Astrocyte (in vitro differentiated cells and primary cell): ENCODE measurements around the gene UBTF. TPM values are rescaled to one million over a fixed set of nuclear protein-coding genes. Genes with fewer than 3 reads are reported as not detected.

Source experiments
- DNase-seq: peaks from one replicate; pipeline ENCODE4 v3.0.0-alpha.2; 2010; ENCODE audit warnings: low read depth
- FAIRE-seq: peaks from 2 replicates; lab custom pipeline; 2011; peaks lifted over from hg19 to GRCh38; lab: Jason Lieb, UNC
- H2AFZ ChIP-seq: 2 replicates; pipeline ENCODE4 v1.6.0; 2012; ENCODE audit warnings: low read depth, low read length, inconsistent platforms
- H3K27ac ChIP-seq: 2 replicates; pipeline ENCODE4 v1.5.1; 2011; ENCODE audit warnings: low read depth, low read length, inconsistent platforms
- H3K27me3 ChIP-seq: 2 replicates; pipeline ENCODE4 v1.6.0; 2011; ENCODE audit warnings: low read length, inconsistent platforms; ENCODE audit not compliant: insufficient read depth
- H3K36me3 ChIP-seq: 2 replicates; pipeline ENCODE4 v1.5.1; 2011; ENCODE audit warnings: low read length, inconsistent platforms; ENCODE audit not compliant: insufficient read depth
- H3K4me1 ChIP-seq: 2 replicates; pipeline ENCODE4 v1.5.1; 2011; ENCODE audit warnings: low read length, inconsistent platforms; ENCODE audit not compliant: insufficient read depth
- H3K4me2 ChIP-seq: 2 replicates; pipeline ENCODE4 v1.6.0; 2012; ENCODE audit warnings: low read length, inconsistent platforms
- H3K4me3 ChIP-seq: 2 replicates; pipeline ENCODE4 v1.5.1; 2011; ENCODE audit warnings: low read depth, mild to moderate bottlenecking, low read length, inconsistent platforms; ENCODE audit not compliant: insufficient read depth
- H3K79me2 ChIP-seq: 2 replicates; pipeline ENCODE4 v1.6.0; 2012; ENCODE audit warnings: mild to moderate bottlenecking, low read length, inconsistent platforms; ENCODE audit not compliant: insufficient read depth
- H3K9ac ChIP-seq: 2 replicates; pipeline ENCODE4 v1.6.0; 2012; ENCODE audit warnings: mild to moderate bottlenecking, low read length, inconsistent platforms
- H3K9me3 ChIP-seq: 2 replicates; pipeline ENCODE4 v1.5.1; 2012; ENCODE audit warnings: low read depth, mild to moderate bottlenecking, low read length, inconsistent platforms; ENCODE audit not compliant: insufficient read depth
- H4K20me1 ChIP-seq: 2 replicates; pipeline ENCODE4 v1.6.0; 2012; ENCODE audit warnings: low read length, inconsistent platforms; ENCODE audit not compliant: insufficient read depth
- H3K27ac Mint-ChIP-seq: one replicate; pipeline ENCODE4 v1.8.0; 2021; ENCODE audit warnings: mild to moderate bottlenecking, mixed read lengths; ENCODE audit not compliant: unreplicated experiment
- H3K27me3 Mint-ChIP-seq: one replicate; pipeline ENCODE4 v1.8.0; 2021; ENCODE audit warnings: low read depth, mixed read lengths; ENCODE audit not compliant: unreplicated experiment
- H3K36me3 Mint-ChIP-seq: one replicate; pipeline ENCODE4 v1.8.0; 2021; ENCODE audit warnings: low read depth, mixed read lengths; ENCODE audit not compliant: unreplicated experiment
- H3K4me1 Mint-ChIP-seq: one replicate; pipeline ENCODE4 v1.8.0; 2021; ENCODE audit warnings: low read depth, mixed read lengths; ENCODE audit not compliant: unreplicated experiment
- H3K4me3 Mint-ChIP-seq: one replicate; pipeline ENCODE4 v1.8.0; 2021; ENCODE audit warnings: mild to moderate bottlenecking, moderate library complexity, mixed read lengths; ENCODE audit not compliant: unreplicated experiment
- H3K9me3 Mint-ChIP-seq: one replicate; pipeline ENCODE4 v1.8.0; 2021; ENCODE audit warnings: mild to moderate bottlenecking, mixed read lengths; ENCODE audit not compliant: unreplicated experiment
- EZH2 ChIP-seq: IDR thresholded peaks from 2 replicates; pipeline ENCODE4 v1.6.1; 2012; ENCODE audit warnings: mild to moderate bottlenecking, low read length, inconsistent platforms; ENCODE audit not compliant: insufficient read depth
- total RNA-seq: library from RNA; stranded (reverse); gene quantifications from 2 replicates; pipeline ENCODE4 v1.2.1, GENCODE V29; 2021
- TF ChIP-seq, protein P1 (sequence below): IDR thresholded peaks from 2 replicates; pipeline ENCODE4 v1.5.1; 2011; ENCODE audit warnings: low read depth, mild to moderate bottlenecking, inconsistent platforms, low read length, moderate library complexity; ENCODE audit not compliant: insufficient read depth

The UBTF gene
- total RNA-seq, 1 donor from 2014 or later: 48.0 TPM

DNA sequence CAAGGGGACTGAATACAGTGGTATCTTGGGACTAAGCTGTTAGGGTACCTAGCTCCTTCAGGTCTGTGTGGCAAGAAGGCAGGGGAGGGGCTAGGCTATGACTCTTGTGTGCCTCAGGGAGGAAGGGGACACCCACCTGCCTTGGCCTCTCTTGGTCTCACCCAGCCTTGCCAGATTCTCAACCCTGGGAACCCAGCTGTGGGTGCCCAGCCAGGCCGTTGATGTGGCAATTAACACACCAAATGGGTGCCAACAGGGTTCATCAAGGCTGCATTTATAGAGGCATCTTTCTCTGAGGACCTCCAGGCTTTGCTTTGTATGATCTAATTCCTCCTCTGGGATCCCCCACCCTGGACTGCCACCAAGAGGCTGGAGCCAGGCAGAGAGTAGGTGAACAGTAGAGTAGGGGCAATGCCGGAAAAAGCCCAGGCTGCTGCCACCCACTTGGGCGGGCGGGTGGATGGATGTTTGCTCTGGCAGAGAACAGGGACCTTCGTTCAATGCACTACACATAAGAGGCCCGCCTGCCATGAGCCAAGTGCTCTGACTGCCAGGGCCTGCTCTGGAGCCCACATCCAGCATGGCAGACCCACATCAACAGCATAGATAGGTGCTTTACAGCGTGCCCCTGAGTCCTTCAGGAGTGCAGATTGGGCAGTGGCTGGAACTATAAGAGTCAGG, 52.2 kb downstream of the UBTF start:
- FAIRE-seq (no peak), DNase-seq (no peak)
- TF ChIP-seq, protein P1, sequence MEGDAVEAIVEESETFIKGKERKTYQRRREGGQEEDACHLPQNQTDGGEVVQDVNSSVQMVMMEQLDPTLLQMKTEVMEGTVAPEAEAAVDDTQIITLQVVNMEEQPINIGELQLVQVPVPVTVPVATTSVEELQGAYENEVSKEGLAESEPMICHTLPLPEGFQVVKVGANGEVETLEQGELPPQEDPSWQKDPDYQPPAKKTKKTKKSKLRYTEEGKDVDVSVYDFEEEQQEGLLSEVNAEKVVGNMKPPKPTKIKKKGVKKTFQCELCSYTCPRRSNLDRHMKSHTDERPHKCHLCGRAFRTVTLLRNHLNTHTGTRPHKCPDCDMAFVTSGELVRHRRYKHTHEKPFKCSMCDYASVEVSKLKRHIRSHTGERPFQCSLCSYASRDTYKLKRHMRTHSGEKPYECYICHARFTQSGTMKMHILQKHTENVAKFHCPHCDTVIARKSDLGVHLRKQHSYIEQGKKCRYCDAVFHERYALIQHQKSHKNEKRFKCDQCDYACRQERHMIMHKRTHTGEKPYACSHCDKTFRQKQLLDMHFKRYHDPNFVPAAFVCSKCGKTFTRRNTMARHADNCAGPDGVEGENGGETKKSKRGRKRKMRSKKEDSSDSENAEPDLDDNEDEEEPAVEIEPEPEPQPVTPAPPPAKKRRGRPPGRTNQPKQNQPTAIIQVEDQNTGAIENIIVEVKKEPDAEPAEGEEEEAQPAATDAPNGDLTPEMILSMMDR: no peak
- TF ChIP-seq EZH2: no peak
- Mint-ChIP-seq H3K9me3 (no peaks in the 10 kb centered on the region), H3K27me3 (no peaks in the 10 kb centered on the region), H3K4me3 (no peak overlapping the region), H3K36me3 (no peaks in the 10 kb centered on the region), H3K4me1 (peaks cover 5% of the 10 kb centered on the region), H3K27ac (no peak overlapping the region)
- no peak overlapping the region for H2AFZ ChIP-seq
- H3K36me3 ChIP-seq: no peaks in the 10 kb centered on the region
- no peak overlapping the region for H3K9ac ChIP-seq
- no peaks in the 10 kb centered on the region for H3K27me3 ChIP-seq
- no peak overlapping the region for H3K4me3 ChIP-seq
- H3K27ac ChIP-seq: no peak overlapping the region
- H3K9me3 ChIP-seq: no peaks in the 10 kb centered on the region
- no peaks in the 10 kb centered on the region for H4K20me1 ChIP-seq
- peaks cover 11% of the 10 kb centered on the region for H3K4me1 ChIP-seq
- no peak overlapping the region for H3K4me2 ChIP-seq
- no peaks in the 10 kb centered on the region for H3K79me2 ChIP-seq

DNA sequence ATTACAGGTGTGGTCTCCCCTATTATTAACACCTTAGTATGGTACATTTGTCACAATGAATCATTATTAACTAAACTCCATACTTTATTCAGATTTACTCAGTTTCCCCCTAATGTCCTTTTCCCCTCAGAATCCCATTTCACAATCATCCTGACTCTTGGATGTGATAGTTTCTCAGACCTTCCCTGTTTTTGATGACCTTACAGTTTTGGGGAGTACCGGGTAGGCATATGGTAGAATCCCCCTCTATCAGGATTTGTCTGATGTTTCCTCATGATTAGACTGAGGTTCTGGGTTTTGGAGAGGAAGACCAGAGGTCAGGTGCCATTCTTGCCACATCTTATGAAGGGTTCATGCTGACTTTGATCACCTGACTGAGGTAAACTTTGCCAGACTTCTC, 55.0 kb downstream of the UBTF start:
- no peak overlapping the region for H3K27ac Mint-ChIP-seq
- Histone ChIP-seq H3K9ac (no peak overlapping the region), H3K27ac (no peak overlapping the region), H3K4me2 (no peak overlapping the region), H3K9me3 (no peaks in the 10 kb centered on the region), H2AFZ (no peak overlapping the region), H3K4me3 (no peak overlapping the region), H3K36me3 (peaks cover 5% of the 10 kb centered on the region), H3K27me3 (no peaks in the 10 kb centered on the region), H3K4me1 (peaks cover 4% of the 10 kb centered on the region), H3K79me2 (no peaks in the 10 kb centered on the region), H4K20me1 (no peaks in the 10 kb centered on the region)
- DNase-seq (no peak), FAIRE-seq (no peak)
- peaks cover 2% of the 10 kb centered on the region for H3K4me1 Mint-ChIP-seq
- peak overlapping the region; percentile 20 for H3K4me3 Mint-ChIP-seq
- TF ChIP-seq, protein P1: no peak
- TF ChIP-seq EZH2: no peak
- no peaks in the 10 kb centered on the region for H3K36me3 Mint-ChIP-seq
- H3K9me3 Mint-ChIP-seq: no peaks in the 10 kb centered on the region
- no peaks in the 10 kb centered on the region for H3K27me3 Mint-ChIP-seq

DNA sequence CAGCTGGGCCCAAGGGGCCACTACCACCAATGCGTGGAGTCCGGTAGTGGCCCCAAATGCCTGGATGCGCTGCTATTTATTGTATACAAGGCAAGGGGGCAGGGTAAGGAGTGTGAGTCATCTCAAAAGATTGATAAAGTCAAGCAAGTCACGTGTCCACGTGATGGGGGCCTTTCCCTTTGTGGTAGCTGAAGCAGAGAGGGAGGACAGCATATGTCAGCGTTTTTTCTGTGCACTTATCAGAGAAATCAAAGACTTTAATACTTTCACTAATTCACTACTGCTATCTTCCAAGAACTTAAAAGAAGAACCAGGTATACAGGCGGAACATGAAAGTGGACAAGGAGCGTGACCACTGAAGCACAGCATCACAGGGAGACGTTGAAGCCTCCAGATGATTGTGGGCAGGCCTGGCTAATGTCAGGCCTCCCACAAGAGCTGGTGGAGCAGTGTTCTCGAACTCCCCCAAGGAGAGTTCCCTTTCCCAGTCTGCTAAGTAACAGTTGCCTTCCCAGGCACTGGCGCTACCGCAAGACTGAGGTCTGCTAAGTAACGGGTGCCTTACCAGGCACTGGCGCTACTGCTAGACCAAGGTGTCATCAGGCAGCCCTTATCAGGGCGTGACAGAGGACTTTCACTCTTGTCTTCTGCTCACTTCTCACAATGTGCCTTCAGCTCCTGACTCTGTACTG, 59.8 kb downstream of the UBTF start:
- Histone ChIP-seq H3K36me3 (peaks cover 8% of the 10 kb centered on the region), H3K9ac (no peak overlapping the region), H3K4me2 (no peak overlapping the region), H3K4me1 (no peaks in the 10 kb centered on the region), H4K20me1 (no peaks in the 10 kb centered on the region), H3K27ac (no peak overlapping the region), H3K79me2 (no peaks in the 10 kb centered on the region), H3K9me3 (no peaks in the 10 kb centered on the region), H2AFZ (peak overlapping the region; percentile 17), H3K4me3 (no peak overlapping the region), H3K27me3 (no peaks in the 10 kb centered on the region)
- FAIRE-seq: no peak
- no peak overlapping the region for H3K4me3 Mint-ChIP-seq
- peaks cover 5% of the 10 kb centered on the region for H3K4me1 Mint-ChIP-seq
- no peaks in the 10 kb centered on the region for H3K27me3 Mint-ChIP-seq
- peaks cover 6% of the 10 kb centered on the region for H3K36me3 Mint-ChIP-seq
- no peak for DNase-seq
- H3K27ac Mint-ChIP-seq: peak overlapping the region; percentile 34
- no peaks in the 10 kb centered on the region for H3K9me3 Mint-ChIP-seq
- TF ChIP-seq EZH2: no peak
- TF ChIP-seq, protein P1: no peak
